GM23338 (cell line): ENCODE measurements around the gene ARHGEF2. TPM values are rescaled to one million over a fixed set of nuclear protein-coding genes. Genes with fewer than 3 reads are reported as not detected.

ENCODE experiments used
- ATAC-seq: fragments of 200-7000 bp; cut with Tn5 transposase; 3 replicates; pipeline ENCODE4 v1.9.1; 2020
- DNase-seq: peaks from one replicate; pipeline ENCODE4 v3.0.0-alpha.2; 2015; ENCODE audit warnings: low spot score
- H2AFZ ChIP-seq: fragments of 200-600 bp; sonication (generic); 2 replicates; pipeline ENCODE4 v1.8.0; 2016; ENCODE audit warnings: antibody characterized with exemption, mild to moderate bottlenecking, moderate library complexity
- H3F3A ChIP-seq: fragments of 200-600 bp; sonication (generic); replicated peaks from 2 replicates; pipeline ENCODE4 v1.8.0; 2017; ENCODE audit warnings: antibody characterized with exemption, mixed run types, low read depth
- H3K27ac ChIP-seq: fragments of 200-600 bp; sonication (generic); 2 replicates; pipeline ENCODE4 v1.6.1; 2016; ENCODE audit warnings: low read depth
- H3K27me3 ChIP-seq: fragments of 200-600 bp; sonication (generic); 2 replicates; pipeline ENCODE4 v1.8.0; 2016; ENCODE audit warnings: mild to moderate bottlenecking, mixed run types, moderate library complexity; ENCODE audit not compliant: insufficient read depth
- H3K36me3 ChIP-seq: fragments of 200-600 bp; sonication (generic); 2 replicates; pipeline ENCODE4 v1.8.0; 2016; ENCODE audit warnings: mild to moderate bottlenecking; ENCODE audit not compliant: insufficient read depth
- H3K4me1 ChIP-seq: fragments of 200-600 bp; sonication (generic); 2 replicates; pipeline ENCODE4 v1.8.0; 2016; ENCODE audit warnings: mild to moderate bottlenecking, moderate library complexity; ENCODE audit not compliant: insufficient read depth
- H3K4me2 ChIP-seq: fragments of 200-600 bp; sonication (generic); 2 replicates; pipeline ENCODE4 v1.7.1; 2017; ENCODE audit warnings: mixed run types
- H3K4me3 ChIP-seq: fragments of 200-600 bp; sonication (generic); 2 replicates; pipeline ENCODE4 v1.6.1; 2016; ENCODE audit warnings: mixed run types
- H3K79me2 ChIP-seq: fragments of 200-600 bp; sonication (generic); replicated peaks from 2 replicates; pipeline ENCODE4 v1.8.0; 2017; ENCODE audit warnings: mild to moderate bottlenecking; ENCODE audit not compliant: insufficient read depth
- H3K9me2 ChIP-seq: fragments of 200-600 bp; sonication (generic); 2 replicates; pipeline ENCODE4 v1.8.0; 2017; ENCODE audit not compliant: insufficient read depth
- H4K20me1 ChIP-seq: fragments of 200-600 bp; sonication (generic); replicated peaks from 2 replicates; pipeline ENCODE4 v1.8.0; 2017; ENCODE audit warnings: mild to moderate bottlenecking; ENCODE audit not compliant: insufficient read depth
- H3K27ac Mint-ChIP-seq: 2 replicates; pipeline ENCODE4 v1.8.0; 2020; ENCODE audit warnings: inconsistent platforms, mild to moderate bottlenecking, moderate library complexity, mixed read lengths
- H3K27me3 Mint-ChIP-seq: 3 replicates; pipeline ENCODE4 v1.8.0; 2022; ENCODE audit warnings: low read depth, mild to moderate bottlenecking, moderate library complexity, mixed read lengths, inconsistent platforms; ENCODE audit not compliant: insufficient read depth, poor library complexity
- H3K36me3 Mint-ChIP-seq: 3 replicates; pipeline ENCODE4 v1.8.0; 2021; ENCODE audit warnings: low read depth, mild to moderate bottlenecking, inconsistent platforms, moderate library complexity, mixed read lengths
- H3K4me1 Mint-ChIP-seq: 3 replicates; pipeline ENCODE4 v1.8.0; 2020; ENCODE audit warnings: mild to moderate bottlenecking, inconsistent platforms, mixed read lengths
- H3K4me3 Mint-ChIP-seq: 3 replicates; pipeline ENCODE4 v1.8.0; 2021; ENCODE audit warnings: moderate library complexity, mild to moderate bottlenecking, inconsistent platforms, mixed read lengths
- H3K9me3 Mint-ChIP-seq: 3 replicates; pipeline ENCODE4 v1.8.0; 2020; ENCODE audit warnings: moderate library complexity, mild to moderate bottlenecking, inconsistent platforms, mixed read lengths
- CREB1 ChIP-seq: fragments of 250-450 bp; sonication (Bioruptor Pico); IDR thresholded peaks from 2 replicates; pipeline ENCODE4 v1.5.0; 2020; ENCODE audit warnings: low read depth, mild to moderate bottlenecking, moderate library complexity
- ETS1 ChIP-seq: IDR thresholded peaks from 2 replicates; pipeline ENCODE4 v1.6.1; 2016; ENCODE audit warnings: antibody characterized with exemption
- EZH2 ChIP-seq: fragments of 200-600 bp; sonication (generic); IDR thresholded peaks from one replicate; pipeline ENCODE4 v1.8.0; 2017; ENCODE audit warnings: antibody characterized with exemption, mild to moderate bottlenecking, low read depth; ENCODE audit not compliant: unreplicated experiment
- EZH2phosphoT487 ChIP-seq: fragments of 200-600 bp; sonication (generic); IDR thresholded peaks from one replicate; pipeline ENCODE4 v1.8.1; 2018; ENCODE audit warnings: antibody characterized with exemption; ENCODE audit not compliant: unreplicated experiment
- JUNB ChIP-seq: IDR thresholded peaks from one replicate; pipeline ENCODE4 v1.6.1; 2016; ENCODE audit warnings: antibody characterized with exemption; ENCODE audit not compliant: unreplicated experiment
- POLR2AphosphoS5 ChIP-seq: IDR thresholded peaks from 2 replicates; pipeline ENCODE4 v1.6.1; 2016; ENCODE audit warnings: antibody characterized with exemption, low read depth
- REST ChIP-seq: IDR thresholded peaks from one replicate; pipeline ENCODE4 v1.6.1; 2018; ENCODE audit warnings: antibody characterized with exemption; ENCODE audit not compliant: unreplicated experiment
- ZNF114 ChIP-seq: fragments of 250-450 bp; sonication (Bioruptor Pico); IDR thresholded peaks from 2 replicates; pipeline ENCODE4 v1.5.0; 2020; ENCODE audit warnings: mild to moderate bottlenecking, moderate library complexity
- ZNF331 ChIP-seq: fragments of 250-450 bp; sonication (Bioruptor Pico); IDR thresholded peaks from 2 replicates; pipeline ENCODE4 v1.5.0; 2020; ENCODE audit warnings: low read depth, mild to moderate bottlenecking, moderate library complexity
- polyA plus RNA-seq: library from polyadenylated mRNA; unstranded; fragments of >200 nt; fragmentation: Nextera tagmentation; extraction: Ambion mirVana; gene quantifications from 2 replicates; pipeline ENCODE4 v1.2.1, GENCODE V29; 2016
- total RNA-seq: library from RNA; depleted of rRNA; stranded (reverse); fragments of >200 nt; shearing (Covaris generic); gene quantifications from 2 replicates; pipeline ENCODE4 v1.2.3, GENCODE V29; 2014
- TF ChIP-seq, protein P1 (sequence below), 2 experiments: fragments of 200-600 bp in 1 of 2; sonication (generic) in 1 of 2; conservative IDR thresholded peaks; 2 replicates each; pipeline versions ENCODE4 v1.5.1 to v1.6.1; 2016 to 2017; ENCODE audit warnings: antibody characterized with exemption in 2 of 2, low read depth in 2 of 2, mild to moderate bottlenecking in 2 of 2, moderate library complexity in 1 of 2

Gene ARHGEF2
- total and polyA plus RNA-seq, 2 experiments from 2014 or later, result 23.0 to 87.6 TPM

- Histone ChIP-seq H3K36me3 (no peaks in the 10 kb centered on the region), H3K4me2 (0 out of 2 replicates have a peak overlapping the region, but pooled peaks have one; percentile 26), H4K20me1 (peaks cover 7% of the 10 kb centered on the region), H3K79me2 (peaks cover 13% of the 10 kb centered on the region), H3F3A (peaks cover 16% of the 10 kb centered on the region), H3K4me3 (no peak overlapping the region), H3K9me2 (no peaks in the 10 kb centered on the region), H2AFZ (no peak overlapping the region), H3K27me3 (no peaks in the 10 kb centered on the region), H3K4me1 (peaks cover 54% of the 10 kb centered on the region), H3K27ac (no peak overlapping the region)
- no peak overlapping the region; the same call in 1 of the 2 replicates for H3K27ac Mint-ChIP-seq
- ATAC-seq, result no peak
- TF ChIP-seq EZH2, result no peak
- TF ChIP-seq REST, result no peak
- TF ChIP-seq JUNB, result no peak
- TF ChIP-seq, protein P1, sequence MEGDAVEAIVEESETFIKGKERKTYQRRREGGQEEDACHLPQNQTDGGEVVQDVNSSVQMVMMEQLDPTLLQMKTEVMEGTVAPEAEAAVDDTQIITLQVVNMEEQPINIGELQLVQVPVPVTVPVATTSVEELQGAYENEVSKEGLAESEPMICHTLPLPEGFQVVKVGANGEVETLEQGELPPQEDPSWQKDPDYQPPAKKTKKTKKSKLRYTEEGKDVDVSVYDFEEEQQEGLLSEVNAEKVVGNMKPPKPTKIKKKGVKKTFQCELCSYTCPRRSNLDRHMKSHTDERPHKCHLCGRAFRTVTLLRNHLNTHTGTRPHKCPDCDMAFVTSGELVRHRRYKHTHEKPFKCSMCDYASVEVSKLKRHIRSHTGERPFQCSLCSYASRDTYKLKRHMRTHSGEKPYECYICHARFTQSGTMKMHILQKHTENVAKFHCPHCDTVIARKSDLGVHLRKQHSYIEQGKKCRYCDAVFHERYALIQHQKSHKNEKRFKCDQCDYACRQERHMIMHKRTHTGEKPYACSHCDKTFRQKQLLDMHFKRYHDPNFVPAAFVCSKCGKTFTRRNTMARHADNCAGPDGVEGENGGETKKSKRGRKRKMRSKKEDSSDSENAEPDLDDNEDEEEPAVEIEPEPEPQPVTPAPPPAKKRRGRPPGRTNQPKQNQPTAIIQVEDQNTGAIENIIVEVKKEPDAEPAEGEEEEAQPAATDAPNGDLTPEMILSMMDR (conservative IDR thresholded peaks at IDR 0.05; ENCODE audit: low read depth in 2 of 2), result no peak
- no peak for TF ChIP-seq ZNF331 (CRISPR knock-in tag)
- TF ChIP-seq EZH2phosphoT487, result no peak
- no peak for TF ChIP-seq POLR2AphosphoS5
- no peak for TF ChIP-seq ETS1
- TF ChIP-seq CREB1 (CRISPR knock-in tag), result no peak
- TF ChIP-seq ZNF114, result no peak
- H3K9me3 Mint-ChIP-seq, result no peaks in the 10 kb centered on the region; the same call in 2 of the 3 replicates
- no peak for DNase-seq
- peak overlapping the region; percentile 9; the same call in 1 of the 3 replicates for H3K4me3 Mint-ChIP-seq
- peaks cover 18% of the 10 kb centered on the region for H3K27me3 Mint-ChIP-seq
- peaks cover 62% of the 10 kb centered on the region for H3K4me1 Mint-ChIP-seq
- H3K36me3 Mint-ChIP-seq, result peaks cover 8% of the 10 kb centered on the region
These were observed 3.1 kb upstream of the ARHGEF2 start for GRCh38 chr1:155981266-155982088.
